OCI-LY1 (cell line): ENCODE results near the gene ATG7.

Source experiments
- EZH2 ChIP-seq: fragments of 200-600 bp; sonication (generic), shearing (Covaris generic); IDR thresholded peaks from 2 replicates; pipeline ENCODE4 v1.8.0; 2017; ENCODE audit warnings: borderline replicate concordance, mixed run types, mild to moderate bottlenecking, antibody characterized with exemption, low read length, moderate library complexity, mixed read lengths
- TF ChIP-seq, protein P1 (sequence below): fragments of 200-600 bp; sonication (generic), shearing (Covaris generic); IDR thresholded peaks from 2 replicates; pipeline ENCODE4 v1.5.1; 2017; ENCODE audit warnings: mild to moderate bottlenecking, antibody characterized with exemption, low read length, moderate library complexity, mixed read lengths

DNA sequence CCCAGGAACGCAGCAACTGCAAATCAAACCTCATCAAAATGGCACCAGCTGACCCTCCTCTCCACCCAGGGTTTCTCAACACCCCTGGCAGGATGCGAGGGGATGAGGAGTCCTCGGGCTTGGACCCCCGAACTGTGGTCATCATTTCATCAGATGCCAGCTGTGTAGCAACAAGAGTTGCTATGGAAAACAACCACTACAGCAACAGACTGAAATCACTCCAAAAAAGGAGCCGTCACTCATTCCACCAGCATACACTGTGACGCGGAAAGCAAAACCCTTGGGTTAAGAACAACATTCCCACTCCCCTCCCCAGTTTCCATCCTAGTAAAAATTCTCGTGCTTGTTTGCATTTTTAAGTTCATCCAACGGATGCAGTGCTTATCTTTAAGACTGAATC, 331.4 kb downstream of the ATG7 start:
- TF ChIP-seq, protein P1, sequence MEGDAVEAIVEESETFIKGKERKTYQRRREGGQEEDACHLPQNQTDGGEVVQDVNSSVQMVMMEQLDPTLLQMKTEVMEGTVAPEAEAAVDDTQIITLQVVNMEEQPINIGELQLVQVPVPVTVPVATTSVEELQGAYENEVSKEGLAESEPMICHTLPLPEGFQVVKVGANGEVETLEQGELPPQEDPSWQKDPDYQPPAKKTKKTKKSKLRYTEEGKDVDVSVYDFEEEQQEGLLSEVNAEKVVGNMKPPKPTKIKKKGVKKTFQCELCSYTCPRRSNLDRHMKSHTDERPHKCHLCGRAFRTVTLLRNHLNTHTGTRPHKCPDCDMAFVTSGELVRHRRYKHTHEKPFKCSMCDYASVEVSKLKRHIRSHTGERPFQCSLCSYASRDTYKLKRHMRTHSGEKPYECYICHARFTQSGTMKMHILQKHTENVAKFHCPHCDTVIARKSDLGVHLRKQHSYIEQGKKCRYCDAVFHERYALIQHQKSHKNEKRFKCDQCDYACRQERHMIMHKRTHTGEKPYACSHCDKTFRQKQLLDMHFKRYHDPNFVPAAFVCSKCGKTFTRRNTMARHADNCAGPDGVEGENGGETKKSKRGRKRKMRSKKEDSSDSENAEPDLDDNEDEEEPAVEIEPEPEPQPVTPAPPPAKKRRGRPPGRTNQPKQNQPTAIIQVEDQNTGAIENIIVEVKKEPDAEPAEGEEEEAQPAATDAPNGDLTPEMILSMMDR: no peak
- no peak for TF ChIP-seq EZH2
